ENCODE data around the gene TMEM131.

TMEM131 gene

DNA sequence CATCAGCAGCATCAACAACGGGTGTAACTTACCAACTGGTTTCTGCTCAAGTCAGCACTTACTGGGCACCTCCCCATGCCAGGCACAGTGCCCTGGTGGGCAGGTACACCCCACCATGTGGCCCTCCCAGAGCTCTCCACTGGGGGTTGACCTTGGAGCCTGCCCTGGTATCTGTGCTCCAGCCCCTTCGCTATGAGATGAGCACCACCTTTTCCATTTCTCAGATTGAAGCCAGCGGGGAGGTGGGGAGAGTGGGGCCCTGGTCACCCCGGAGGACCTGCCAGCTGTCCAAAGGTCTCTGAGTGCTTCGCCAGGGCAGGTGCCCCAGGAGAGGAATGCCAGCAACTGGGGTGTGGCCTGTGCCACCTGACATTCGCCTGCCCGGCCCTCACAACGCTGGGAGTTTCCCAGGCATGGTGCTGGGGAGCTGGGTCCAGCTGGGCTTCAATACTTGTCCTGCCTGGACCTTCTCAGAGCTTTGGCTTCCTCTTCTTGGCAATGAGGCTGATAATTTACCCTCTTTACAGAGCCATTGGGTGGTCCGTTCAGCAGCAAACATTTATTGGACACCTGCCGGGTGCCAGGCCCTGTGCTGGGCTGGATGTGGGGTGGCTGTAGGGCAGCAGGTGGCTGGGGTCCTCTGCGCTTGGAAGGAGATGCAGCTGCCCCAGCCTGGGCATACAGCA is 288.2 kb downstream of the TMEM131 start:
- no peak for DNase-seq (ENCODE audit: low read depth)

DNA sequence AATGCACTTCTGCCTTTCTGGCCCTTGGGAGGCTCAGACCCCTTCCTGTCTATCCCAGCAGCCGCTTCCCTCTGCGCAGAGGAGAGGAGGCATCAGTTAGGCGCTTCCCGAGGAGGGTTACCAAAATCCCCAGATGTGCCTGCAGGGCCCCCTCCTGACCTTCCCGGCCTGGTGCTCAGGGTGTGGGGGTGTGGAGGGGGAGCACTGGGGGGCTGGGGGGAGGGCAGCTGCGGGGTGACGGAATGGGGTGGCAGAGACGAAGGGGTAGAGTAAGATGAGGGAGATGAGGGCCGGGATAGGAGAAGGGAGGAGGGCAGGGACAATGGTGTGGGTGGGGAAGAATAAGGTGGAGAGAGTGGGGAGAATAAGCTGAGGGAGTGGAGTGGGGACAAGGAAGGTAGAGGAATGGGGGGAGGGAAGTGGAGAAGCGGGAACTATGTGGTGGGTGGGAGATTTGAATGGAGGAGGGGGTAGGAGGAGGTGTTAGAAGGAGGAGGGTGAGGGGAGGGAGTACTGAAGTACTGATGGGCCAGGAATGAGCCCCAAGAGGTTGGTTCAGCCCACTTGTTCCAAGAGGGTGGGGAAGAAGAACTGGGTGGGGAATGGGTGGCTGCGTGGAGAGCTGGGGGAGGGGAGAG is 288.9 kb downstream of the TMEM131 start:
- DNase-seq (ENCODE audit: low read depth) = no peak

Measured in stimulated activated CD8-positive, alpha-beta memory T cell treated with anti-CD3 and anti-CD28 coated beads, Interleukin-4, amount 100 ng/mL, for 24 hours (primary cell).